IMR-90 (cell line): ENCODE data around the gene FAM131B. TPM values are rescaled to one million over a fixed set of nuclear protein-coding genes. Genes with fewer than 3 reads are reported as not detected.
A peak's percentile ranks its signal among the peaks of the same experiment; 100 is the strongest.
"Not testable (repeated sequence)": the region's sequence is repeated elsewhere in the genome, so short reads cannot be mapped to it uniquely, and the experiment has no call there.

Experiments
- ATAC-seq: fragments of 200-7000 bp; cut with Tn5 transposase; 2 replicates; pipeline ENCODE4 v1.9.1; 2020; ENCODE audit warnings: low read depth, mild to moderate bottlenecking, moderate library complexity
- BruUV-seq: library from RNA; stranded (reverse); fragments of 400-500 nt; replicated peaks from 2 replicates; lab custom pipeline; 2021; lab: Mats Ljungman, UMichigan
- CTCF ChIA-PET: fragments of 300-600 bp; formaldehyde crosslinking; extraction: SDS; loops from one replicate; lab custom pipeline; 2021; ENCODE audit warnings: antibody characterized with exemption; lab: Yijun Ruan, JAX
- POLR2A ChIA-PET: fragments of 300-600 bp; sonication (Branson Sonifier 250); formaldehyde crosslinking; loops from one replicate; lab custom pipeline; 2022; ENCODE audit warnings: antibody characterized with exemption; ENCODE audit not compliant: unreplicated experiment; lab: Charles Lee
- DNase-seq: peaks from one replicate; pipeline ENCODE4 v3.0.0; 2013
- H2AFZ ChIP-seq: replicated peaks from 2 replicates; pipeline ENCODE3; 2013; ENCODE audit warnings: low read length, mild to moderate bottlenecking; ENCODE audit not compliant: poor library complexity
- H2AK5ac ChIP-seq: 2 replicates; pipeline ENCODE4 v1.6.1; 2013; ENCODE audit warnings: low read depth, low read length, inconsistent platforms
- H2AK9ac ChIP-seq: replicated peaks from 2 replicates; pipeline ENCODE3; 2013; ENCODE audit warnings: mild to moderate bottlenecking, low read depth, low read length, moderate library complexity; ENCODE audit not compliant: poor library complexity
- H2BK120ac ChIP-seq: 2 replicates; pipeline ENCODE4 v1.6.1; 2013; ENCODE audit warnings: low read depth, low read length, inconsistent platforms
- H2BK15ac ChIP-seq: 3 replicates; pipeline ENCODE4 v1.6.1; 2013; ENCODE audit warnings: low read depth, low read length, inconsistent platforms
- H2BK20ac ChIP-seq: 2 replicates; pipeline ENCODE4 v1.6.1; 2013; ENCODE audit warnings: low read depth, mild to moderate bottlenecking, inconsistent platforms, low read length, moderate library complexity
- H2BK5ac ChIP-seq: 2 replicates; pipeline ENCODE4 v1.6.1; 2013; ENCODE audit warnings: mild to moderate bottlenecking, low read depth, low read length, inconsistent platforms; ENCODE audit not compliant: poor library complexity, severe bottlenecking
- H3K14ac ChIP-seq: replicated peaks from 2 replicates; pipeline ENCODE4 v1.6.1; 2013; ENCODE audit warnings: low read depth, low read length, inconsistent platforms
- H3K18ac ChIP-seq: 2 replicates; pipeline ENCODE4 v1.6.1; 2013; ENCODE audit warnings: low read depth, low read length, control low read depth
- H3K23ac ChIP-seq: 2 replicates; pipeline ENCODE4 v1.6.1; 2013; ENCODE audit warnings: low read depth, low read length, inconsistent platforms
- H3K27ac ChIP-seq: 2 replicates; pipeline ENCODE4 v1.5.1; 2013; ENCODE audit warnings: mild to moderate bottlenecking, control low read depth, low read length; ENCODE audit not compliant: insufficient read depth
- H3K27me3 ChIP-seq: 2 replicates; pipeline ENCODE4 v1.6.1; 2013; ENCODE audit warnings: low read length; ENCODE audit not compliant: control insufficient read depth, insufficient read depth
- H3K36me3 ChIP-seq: 2 replicates; pipeline ENCODE4 v1.6.1; 2013; ENCODE audit warnings: low read length, mixed read lengths; ENCODE audit not compliant: control insufficient read depth, insufficient read depth
- H3K4ac ChIP-seq: 2 replicates; pipeline ENCODE4 v1.6.1; 2013; ENCODE audit warnings: low read depth, low read length, inconsistent platforms
- H3K4me1 ChIP-seq: 2 replicates; pipeline ENCODE4 v1.6.1; 2013; ENCODE audit warnings: low read length, mixed read lengths; ENCODE audit not compliant: control insufficient read depth, insufficient read depth
- H3K4me2 ChIP-seq: 2 replicates; pipeline ENCODE4 v1.6.1; 2013; ENCODE audit warnings: low read depth, mild to moderate bottlenecking, control low read depth, low read length, moderate library complexity
- H3K4me3 ChIP-seq: 2 replicates; pipeline ENCODE4 v1.5.1; 2013; ENCODE audit warnings: low read depth, mild to moderate bottlenecking, control low read depth, low read length, moderate library complexity; ENCODE audit not compliant: insufficient read depth
- H3K56ac ChIP-seq: 2 replicates; pipeline ENCODE4 v1.6.1; 2013; ENCODE audit warnings: low read length, inconsistent platforms; ENCODE audit not compliant: insufficient read depth; ENCODE audit errors: extremely low read depth
- H3K79me1 ChIP-seq, 2 experiments: 2 replicates each; pipeline ENCODE4 v1.6.1; 2013; ENCODE audit warnings: low read length in 2 of 2, inconsistent platforms in 1 of 2, low read depth in 1 of 2
- H3K9ac ChIP-seq: 2 replicates; pipeline ENCODE4 v1.6.1; 2013; ENCODE audit warnings: low read depth, low read length, control low read depth
- H3K9me1 ChIP-seq: 2 replicates; pipeline ENCODE4 v1.6.1; 2013; ENCODE audit warnings: low read length, inconsistent platforms; ENCODE audit not compliant: insufficient read depth
- H3K9me3 ChIP-seq: 2 replicates; pipeline ENCODE4 v1.6.1; 2013; ENCODE audit warnings: low read length; ENCODE audit not compliant: control insufficient read depth, insufficient read depth
- H4K20me1 ChIP-seq: 2 replicates; pipeline ENCODE4 v1.6.1; 2013; ENCODE audit warnings: low read length, inconsistent platforms; ENCODE audit not compliant: insufficient read depth
- H4K5ac ChIP-seq: 2 replicates; pipeline ENCODE4 v1.6.1; 2013; ENCODE audit warnings: mild to moderate bottlenecking, low read depth, low read length, control low read depth
- H4K8ac ChIP-seq, 2 experiments: 2 replicates each; pipeline ENCODE4 v1.6.1; 2013; ENCODE audit warnings: low read depth in 2 of 2, low read length in 2 of 2, control low read depth in 1 of 2, inconsistent platforms in 1 of 2
- H4K91ac ChIP-seq: 2 replicates; pipeline ENCODE4 v1.6.1; 2013; ENCODE audit warnings: low read depth, low read length, inconsistent platforms; ENCODE audit not compliant: insufficient read depth
- MAFK ChIP-seq: IDR thresholded peaks from 2 replicates; pipeline ENCODE4 v1.6.1; 2012; ENCODE audit warnings: low read depth, low read length, improper control_type of control experiment
- MAZ ChIP-seq: IDR thresholded peaks from 2 replicates; pipeline ENCODE4 v1.6.1; 2012; ENCODE audit warnings: low read depth, mild to moderate bottlenecking, low read length, improper control_type of control experiment, moderate library complexity, borderline replicate concordance
- RAD21 ChIP-seq: IDR thresholded peaks from 2 replicates; pipeline ENCODE4 v1.6.1; 2012; ENCODE audit warnings: low read length, improper control_type of control experiment
- RCOR1 ChIP-seq: IDR thresholded peaks from 2 replicates; pipeline ENCODE4 v1.6.1; 2012; ENCODE audit warnings: mild to moderate bottlenecking, low read length, improper control_type of control experiment; ENCODE audit not compliant: insufficient replicate concordance
- WGBS, 2 experiments: methylation state at CpG; one replicate each; pipeline versions ENCODE4 v1.1.5 to v1.1.7; 2013; ENCODE audit warnings: missing lambda C conversion rate in 2 of 2; ENCODE audit not compliant: insufficient read length in 1 of 2; ENCODE audit errors: extremely low coverage in 2 of 2; 5-methylcytosine and 5-hydroxymethylcytosine counted together
- dilution Hi-C: fragments of 300-500 bp; cut with HindIII; formaldehyde crosslinking; loops from one replicate; pipeline ENCODE4 v1.14.3; 2018; ENCODE audit warnings: low sequenced_read_pairs; ENCODE audit not compliant: unreplicated experiment
- in situ Hi-C: fragments of 300-500 bp; cut with MboI; formaldehyde crosslinking; loops from 3 replicates; pipeline ENCODE4 v1.14.3; 2019; ENCODE audit warnings: low sequenced_read_pairs, inconsistent platforms, mixed read lengths
- intact Hi-C: fragments of 100-400 bp; cut with micrococcal nuclease; formaldehyde crosslinking; loops from 2 replicates; pipeline ENCODE4 v1.10.0; 2022
- polyA plus RNA-seq, 3 experiments: library from polyadenylated mRNA; depleted of rRNA; stranded (reverse); fragments of >200 nt; gene quantifications; 2 replicates each; pipeline ENCODE4 v1.2.3, GENCODE V29; 2012; ENCODE audit warnings: low replicate concordance in 1 of 3
- total RNA-seq: library from RNA; depleted of rRNA; stranded (reverse); fragments of >200 nt; gene quantifications from 2 replicates; pipeline ENCODE4 v1.2.3, GENCODE V29; 2012

Gene FAM131B
- total and polyA plus RNA-seq, 2 of the 4 experiments (the other 2 are of a cell fraction): 3.4 to 4.3 TPM

- peaks cover 50% of the 10 kb centered on the region for H3K36me3 ChIP-seq
- BruUV-seq: no TSS peak
- no peak overlapping the region for H2AFZ ChIP-seq
- no peak overlapping the region for H2BK15ac ChIP-seq
- H3K4ac ChIP-seq: no peak overlapping the region
- DNase-seq (no peak), ATAC-seq (peak; percentile 1)
- no peak overlapping the region for H3K56ac ChIP-seq
- 80% methylated on average over 1 of the region's 6 CpGs; no CpG with 5 or more reads in 1 of the 2 experiments for WGBS, 2 experiments
- peaks cover 40% of the 10 kb centered on the region for H3K4me1 ChIP-seq
- no peak overlapping the region for H3K23ac ChIP-seq
- POLR2A ChIA-PET: interaction anchor here (0.6 to 1.7 kb wide), 4 partner anchors 8 to 74 kb away, joined by 3 to 7 read pairs (median 6); no protein-coding TSS in a partner anchor
- H3K79me1 ChIP-seq: peaks cover 16 to 46% of the 10 kb centered on the region in 2 experiments; a peak in 3 of 4 replicates
- no peak overlapping the region for H2BK20ac ChIP-seq
- H2AK5ac ChIP-seq: no peak overlapping the region
- H2AK9ac ChIP-seq: no peak overlapping the region
- peaks cover 30% of the 10 kb centered on the region for H3K9me1 ChIP-seq
- no peak overlapping the region for H3K27ac ChIP-seq
- H3K9me3 ChIP-seq: no peaks in the 10 kb centered on the region
- CTCF ChIA-PET: interaction anchor here (0.9 kb wide), 1 partner anchor 153 kb away, joined by 5 read pairs; no protein-coding TSS in a partner anchor
- no peak overlapping the region for H4K5ac ChIP-seq
- H3K4me3 ChIP-seq: no peak overlapping the region
- no peak overlapping the region for H4K8ac ChIP-seq
- intact Hi-C loops: loop anchor here (5.0 kb wide), 1 partner anchor 99 kb away; no protein-coding TSS in a partner anchor
- peaks cover 3% of the 10 kb centered on the region; the same call in 1 of the 2 replicates for H3K27me3 ChIP-seq
- in situ Hi-C loops: no loop called here
- TF ChIP-seq RCOR1 (no peak), MAFK (no peak), MAZ (no peak), RAD21 (no peak)
- H4K91ac ChIP-seq: no peak overlapping the region
- no peak overlapping the region; the same call in 1 of the 2 replicates for H3K18ac ChIP-seq
- H3K9ac ChIP-seq: no peak overlapping the region
- H3K4me2 ChIP-seq: no peak overlapping the region
- H4K20me1 ChIP-seq: peaks cover 63% of the 10 kb centered on the region
- no peak overlapping the region for H2BK120ac ChIP-seq
- H2BK5ac ChIP-seq: no peak overlapping the region
- no peak overlapping the region for H3K14ac ChIP-seq
- dilution Hi-C loops: no loop called here
Observed at GRCh38 chr7:143392875-143393266, 30.4 kb upstream of the FAM131B start.

GRCh38 chr7:143392427-143392826 lies 29.9 kb upstream of the FAM131B start:
- H3K27me3 ChIP-seq, dilution Hi-C loops, in situ Hi-C loops: not testable (repeated sequence)

More at GRCh38 chr7:143392427-143392826, 29.9 kb upstream of the FAM131B start:
- peak overlapping the region; percentile 16 for H2BK5ac ChIP-seq
- not testable (repeated sequence) for H2BK15ac ChIP-seq, H2AFZ ChIP-seq, H4K8ac ChIP-seq, BruUV-seq, H3K4me3 ChIP-seq, H2BK120ac ChIP-seq, H4K91ac ChIP-seq, H3K56ac ChIP-seq, H3K4ac ChIP-seq, H2AK9ac ChIP-seq, H2AK5ac ChIP-seq, H3K23ac ChIP-seq, H3K9me3 ChIP-seq, H2BK20ac ChIP-seq, H3K9ac ChIP-seq, ATAC-seq, H3K18ac ChIP-seq, H3K4me2 ChIP-seq, H3K14ac ChIP-seq, H4K5ac ChIP-seq, DNase-seq
- H3K79me1 ChIP-seq: peaks cover 16 to 50% of the 10 kb centered on the region in 2 experiments; a peak in 3 of 4 replicates
- ChIA-PET POLR2A (interaction anchor here (0.6 to 0.9 kb wide), 3 partner anchors 48 to 73 kb away, joined by 3 to 7 read pairs (median 7); no protein-coding TSS in a partner anchor), CTCF (interaction anchor here (0.8 to 0.9 kb wide), 2 partner anchors 13 to 152 kb away, joined by 4 to 5 read pairs; no protein-coding TSS in a partner anchor)
- H4K20me1 ChIP-seq: peaks cover 68% of the 10 kb centered on the region
- no CpG with 5 or more reads among the region's 8 CpGs for WGBS, 2 experiments
- H3K4me1 ChIP-seq: peaks cover 40% of the 10 kb centered on the region
- H3K9me1 ChIP-seq: peaks cover 30% of the 10 kb centered on the region
- intact Hi-C loops: loop anchor here (5.0 kb wide), 1 partner anchor 100 kb away; no protein-coding TSS in a partner anchor
- peak overlapping the region; percentile 38; the same call in 1 of the 2 replicates for H3K27ac ChIP-seq
- H3K36me3 ChIP-seq: peaks cover 54% of the 10 kb centered on the region
